GM12873 (cell line): ENCODE data around the gene KCNJ11.

Experiments
- CTCF ChIP-seq: IDR thresholded peaks from 2 replicates; pipeline ENCODE4 v1.5.1; 2012; ENCODE audit warnings: low read depth, mild to moderate bottlenecking, moderate library complexity, low read length, control low read depth; ENCODE audit not compliant: insufficient read depth; ENCODE audit errors: missing control alignments

Gene KCNJ11

GRCh38 chr11:17381156-17381555, 7.3 kb downstream of the KCNJ11 start:
- no peak for TF ChIP-seq CTCF

- TF ChIP-seq CTCF = no peak
These were observed 8.9 kb downstream of the KCNJ11 start for GRCh38 chr11:17379383-17380180.

GRCh38 chr11:17378655-17379054, 9.8 kb downstream of the KCNJ11 start:
- TF ChIP-seq CTCF = no peak

- no peak for TF ChIP-seq CTCF
These were observed 12.0 kb downstream of the KCNJ11 start for GRCh38 chr11:17376493-17376892.

- TF ChIP-seq CTCF = no peak
These were observed 12.9 kb downstream of the KCNJ11 start for GRCh38 chr11:17375547-17375946.

- no peak for TF ChIP-seq CTCF
These were observed 16.8 kb downstream of the KCNJ11 start for GRCh38 chr11:17371614-17372013.

- no peak for TF ChIP-seq CTCF
These were observed 18.7 kb downstream of the KCNJ11 start for GRCh38 chr11:17369684-17370243.
